DMS153 treated with DMSO at 0.1 percent for 48 hours (cell line): ENCODE results near the gene PRICKLE4.

Source experiments
- DNase-seq: peaks from one replicate; lab custom pipeline; 2025; ENCODE audit not compliant: unreplicated experiment; lab: John Stamatoyannopoulos, UW

Gene PRICKLE4

DNA sequence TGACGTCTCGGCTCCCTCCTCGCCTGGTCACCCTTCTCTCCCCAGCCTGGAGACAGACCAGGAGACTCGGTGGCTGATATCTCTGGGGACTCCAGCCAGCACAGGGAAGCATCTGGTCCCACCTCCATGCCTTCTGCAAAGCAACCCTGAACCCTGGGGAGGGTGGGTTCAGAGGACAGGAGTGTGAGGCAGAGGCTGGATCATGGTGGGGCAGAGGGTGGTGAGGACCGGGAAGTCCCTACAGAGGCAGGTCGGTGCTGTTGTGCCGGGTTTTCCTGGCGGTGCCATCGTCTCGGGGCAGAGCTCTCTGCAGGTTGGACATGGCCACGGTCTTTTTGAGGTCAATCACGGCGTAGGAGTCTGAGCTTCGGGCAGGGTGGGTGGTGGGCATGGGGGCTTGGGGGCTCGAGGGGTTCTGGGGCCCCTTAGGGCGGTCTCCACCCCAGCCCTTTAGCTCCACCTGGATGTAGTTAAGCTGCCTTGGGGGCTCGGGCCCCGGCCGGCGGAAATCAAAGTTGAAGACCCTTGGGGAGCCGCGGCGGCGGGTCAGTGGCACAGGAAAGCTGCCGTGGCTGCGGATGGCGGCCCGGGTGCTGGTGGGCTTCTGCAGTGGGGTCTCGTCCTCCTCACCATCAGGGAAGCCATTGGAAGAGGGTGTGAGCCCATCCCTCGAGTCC is 10.1 kb upstream of the PRICKLE4 start:
- no peak for DNase-seq

- no peak for DNase-seq
Observed at GRCh38 chr6:41771058-41771983, 9.3 kb upstream of the PRICKLE4 start.

DNA sequence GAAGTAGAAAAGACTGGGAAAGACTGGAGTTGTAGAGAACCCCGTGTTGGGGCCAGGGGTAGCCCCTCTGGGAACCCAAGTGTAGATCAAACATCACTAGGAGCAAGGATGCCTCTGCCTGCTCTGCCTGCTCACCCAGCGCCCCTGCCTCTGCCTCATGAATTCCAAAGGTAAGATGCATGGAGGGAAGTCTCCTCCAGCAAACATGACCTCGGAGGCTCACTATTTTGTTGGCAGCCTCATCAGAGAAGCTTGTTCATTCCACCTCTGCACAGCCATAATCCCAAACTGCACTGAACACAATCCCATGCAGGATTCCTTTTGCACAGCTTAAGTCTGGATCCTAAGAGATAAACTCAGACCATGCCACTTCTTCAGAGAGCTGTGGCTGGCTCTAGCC is 5.7 kb upstream of the PRICKLE4 start:
- no peak for DNase-seq

DNA sequence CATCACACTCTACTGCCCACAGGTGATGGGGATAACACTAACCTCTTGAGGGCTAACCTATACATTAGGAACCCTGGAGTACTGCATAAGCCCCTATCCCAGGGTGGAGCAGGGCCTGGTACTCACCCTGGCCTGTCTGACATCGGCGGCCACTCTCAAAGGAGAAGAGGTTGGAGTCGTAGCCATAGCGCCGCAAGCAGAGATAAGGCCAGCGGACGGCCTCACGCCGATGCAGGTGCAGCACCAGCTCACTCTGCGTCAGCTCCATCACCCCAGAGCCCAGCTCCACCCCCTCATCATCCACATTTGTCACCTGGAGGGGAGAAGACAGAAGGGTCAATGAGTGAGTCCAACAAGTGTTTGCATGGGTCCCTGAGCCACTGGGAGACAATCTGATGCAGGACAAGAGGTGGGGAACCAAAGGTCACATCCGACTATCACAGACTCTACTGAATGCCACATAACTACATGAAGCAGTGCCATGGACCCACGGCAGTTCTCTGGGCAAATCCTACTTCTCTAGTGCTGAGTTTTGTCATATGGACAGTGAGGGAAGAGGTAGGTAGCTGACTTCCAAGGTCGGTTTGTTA is 5.2 kb upstream of the PRICKLE4 start:
- DNase-seq, result no peak

DNA sequence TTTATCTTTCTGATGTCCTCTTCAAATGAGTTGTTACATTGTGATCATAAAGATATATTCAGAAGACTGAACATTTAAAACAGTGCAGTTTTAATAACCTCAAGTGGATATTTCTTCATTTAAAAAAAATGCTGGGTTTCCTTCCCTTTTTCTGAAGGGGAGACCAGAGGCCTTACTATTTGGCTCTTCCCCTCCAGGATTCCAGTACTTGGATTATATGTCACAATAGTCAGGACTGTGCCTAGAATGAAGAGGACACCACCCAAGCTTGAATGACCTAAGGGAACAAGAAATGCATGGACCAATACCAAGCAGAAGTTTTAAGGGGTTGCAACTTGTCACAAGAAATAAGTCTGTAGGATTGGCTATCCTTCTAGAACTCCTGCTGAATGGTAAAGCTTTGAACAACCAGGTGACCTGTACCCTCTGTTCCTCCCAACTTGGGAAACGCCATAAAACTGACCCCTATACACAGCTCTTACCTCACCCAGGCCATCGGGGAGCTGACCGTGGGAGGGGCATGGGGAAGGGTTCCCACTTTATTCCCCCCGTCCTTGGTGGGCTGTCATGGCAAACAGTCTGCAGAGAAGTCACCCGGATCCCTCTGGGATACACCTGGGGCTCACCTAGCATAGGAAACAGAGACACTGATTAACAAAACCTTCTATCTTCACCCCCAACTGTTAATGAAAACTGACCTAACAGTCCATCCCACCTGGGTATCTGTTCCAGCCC is 2.9 kb upstream of the PRICKLE4 start:
- no peak for DNase-seq

- no peak for DNase-seq
Observed at GRCh38 chr6:41778895-41779294, 1.7 kb upstream of the PRICKLE4 start.

GRCh38 chr6:41779336-41779735 is 1.2 kb upstream of the PRICKLE4 start:
- DNase-seq, result no peak

GRCh38 chr6:41779788-41780550 is 613 bp upstream of the PRICKLE4 start, which contains the start of gene FRS3:
TSS of gene FRS3 (minus strand) at chr6:41779900. CDS start at chr6:41776987, 2,913 bp downstream.
- DNase-seq, result peak; percentile 92

DNA sequence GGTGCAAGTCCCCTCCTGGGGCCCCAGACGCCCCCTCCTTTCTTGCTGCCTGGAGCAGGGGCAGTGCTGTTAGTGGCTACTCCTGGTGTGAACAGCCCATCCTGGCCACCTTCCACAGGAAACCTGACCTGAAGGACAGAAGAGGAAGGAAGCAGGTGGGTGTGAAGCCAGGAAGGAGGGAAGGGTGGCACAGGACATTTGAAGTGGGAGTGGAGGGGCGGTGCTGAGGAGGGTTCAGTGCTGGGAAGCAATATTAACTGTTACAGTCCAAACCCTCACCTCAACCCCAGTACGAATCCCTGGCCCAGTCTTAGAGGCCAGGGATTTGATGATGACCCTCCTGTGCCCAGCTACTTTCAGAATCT is 766 bp downstream of the PRICKLE4 start:
- DNase-seq, result no peak

DNA sequence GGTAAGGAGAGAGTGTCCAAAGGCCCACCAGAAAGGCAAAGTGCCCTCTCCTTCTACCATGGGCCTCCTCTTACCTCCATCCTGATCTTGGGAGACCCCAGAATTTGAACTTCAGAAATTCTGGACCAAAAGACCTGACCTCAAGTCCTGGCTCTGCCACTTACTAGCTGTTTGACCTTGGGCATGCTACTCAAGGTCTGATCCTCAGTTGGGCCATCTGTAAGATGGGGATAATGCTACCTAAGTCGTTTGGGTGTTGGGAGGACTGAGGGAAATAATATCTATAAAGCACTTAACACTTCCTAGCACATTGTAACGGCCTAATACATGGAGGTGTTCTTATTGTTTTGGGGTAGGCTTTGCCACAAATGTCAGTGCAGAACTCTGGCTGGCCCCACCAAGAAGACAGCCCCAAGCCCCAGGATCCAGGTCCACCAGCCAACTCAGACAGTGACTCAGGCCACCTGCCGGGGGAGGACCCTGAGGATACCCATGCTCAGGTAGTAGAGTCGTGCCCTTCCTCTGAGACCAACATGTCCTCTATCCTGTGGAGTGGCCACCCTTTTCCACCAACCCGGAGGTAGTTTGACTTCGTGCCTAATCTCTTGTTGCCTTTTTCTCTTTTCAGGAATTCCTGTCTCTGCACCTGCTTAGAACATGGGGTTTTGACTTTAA is 2.7 kb downstream of the PRICKLE4 start:
- DNase-seq, result no peak

DNA sequence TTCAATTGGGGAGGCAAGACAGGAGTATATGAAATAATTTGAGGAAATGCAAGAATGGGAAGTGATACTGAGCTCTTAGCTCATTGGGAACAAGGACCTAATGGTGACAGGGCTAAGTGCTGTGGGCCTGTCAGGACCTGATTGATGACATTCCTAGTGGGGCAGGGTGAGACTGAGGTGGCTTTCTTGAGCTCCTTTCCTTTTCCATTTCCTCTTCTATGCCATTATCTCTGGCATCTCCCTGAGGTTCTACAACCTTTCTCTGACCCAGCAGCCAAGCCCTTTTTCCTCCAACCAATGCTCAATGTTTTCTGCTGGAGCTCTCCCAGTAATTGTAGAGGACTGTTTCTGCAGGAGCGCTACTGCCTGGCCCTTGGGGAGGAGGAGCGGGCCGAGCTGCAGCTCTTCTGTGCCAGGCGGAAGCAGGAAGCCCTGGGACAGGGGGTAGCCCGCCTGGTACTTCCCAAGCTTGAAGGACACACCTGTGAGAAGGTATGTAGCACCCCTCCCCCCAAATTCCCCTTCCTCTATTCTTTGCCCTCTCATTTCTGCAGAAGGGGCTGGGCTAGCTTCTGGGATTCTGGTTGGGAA is 4.1 kb downstream of the PRICKLE4 start:
- no peak for DNase-seq

GRCh38 chr6:41785254-41785653 is 4.7 kb downstream of the PRICKLE4 start:
- no peak for DNase-seq

- no peak for DNase-seq
Observed at GRCh38 chr6:41785689-41786450, 5.3 kb downstream of the PRICKLE4 start.

DNA sequence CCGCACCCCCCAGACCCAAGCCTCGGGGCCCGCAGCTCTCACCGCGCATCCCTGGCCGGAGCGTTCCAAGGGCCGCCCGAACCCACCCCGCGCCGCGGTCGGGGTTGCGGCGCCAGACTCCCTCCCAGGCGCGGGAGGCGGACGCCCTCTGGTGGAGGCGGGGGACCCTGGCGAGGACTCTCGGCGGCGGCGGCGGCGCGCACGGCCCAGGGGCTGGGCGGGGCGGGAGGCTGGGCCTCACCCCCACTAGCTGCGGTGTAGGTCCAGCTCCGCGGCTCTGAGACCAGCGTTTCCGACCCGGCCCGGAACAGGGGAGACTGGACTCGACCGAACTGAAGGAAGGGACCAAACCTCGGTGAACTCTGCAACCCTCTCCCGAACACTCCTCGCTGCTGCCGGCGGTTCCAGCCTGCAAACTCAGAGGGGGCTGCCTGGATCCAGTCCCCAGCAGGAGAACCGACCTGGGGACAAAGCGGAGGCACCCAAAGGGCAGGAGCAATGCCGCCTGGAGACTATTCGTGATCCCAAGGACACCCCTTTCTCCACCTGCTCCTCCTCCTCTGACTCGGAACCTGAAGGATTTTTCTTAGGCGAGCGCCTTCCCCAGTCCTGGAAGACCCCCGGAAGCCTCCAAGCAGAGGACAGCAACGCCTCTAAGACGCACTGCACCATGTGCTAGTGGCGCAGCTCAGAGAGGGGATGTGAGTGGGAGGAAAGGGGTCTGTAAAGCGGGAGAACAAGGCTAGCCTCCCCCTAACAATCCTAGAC is 6.1 kb downstream of the PRICKLE4 start:
- DNase-seq, result peak; percentile 68

- peak; percentile 79 for DNase-seq
Observed at GRCh38 chr6:41787219-41787917, 6.8 kb downstream of the PRICKLE4 start, which contains the start of gene TOMM6. TSS of gene TOMM6 (plus strand) at chr6:41787694. CDS start at chr6:41787698, 4 bp downstream.

GRCh38 chr6:41789390-41789724 is 8.8 kb downstream of the PRICKLE4 start:
- DNase-seq, result no peak

- no peak for DNase-seq
Observed at GRCh38 chr6:41790045-41790444, 9.5 kb downstream of the PRICKLE4 start.
